Gastrocnemius medialis (tissue), 4 donors: ENCODE data around the gene GRID1.

Experiments used
- CTCF ChIP-seq, 5 experiments: fragments of 450-650 bp in 3 of 5; fragments of 200-600 bp in 2 of 5; sonication (generic) in 2 of 5; IDR thresholded peaks in 4 of 5; conservative IDR thresholded peaks in 1 of 5; 1 replicate in 4 of 5; 2 replicates in 1 of 5; pipeline ENCODE4 v1.5.1; 2016 to 2019; ENCODE audit warnings: antibody characterized with exemption in 5 of 5, mild to moderate bottlenecking in 3 of 5, moderate library complexity in 3 of 5
- POLR2A ChIP-seq, 2 donors: fragments of 450-650 bp; IDR thresholded peaks; one replicate each; pipeline ENCODE4 v1.6.1; 2017; ENCODE audit warnings: antibody characterized with exemption in 2 of 2, mild to moderate bottlenecking in 2 of 2, moderate library complexity in 2 of 2

- TF ChIP-seq CTCF (IDR thresholded peaks at IDR 0.05 in 4 of 5, conservative IDR thresholded peaks at IDR 0.05 in 1 of 5) (no peak), POLR2A (IDR thresholded peaks at IDR 0.05) (no peak)
Observed at GRCh38 chr10:86291616-86292340, 74.8 kb downstream of the GRID1 start.
